HG03432 (cell line): ENCODE measurements around the gene MMUT.
"Not testable (repeated sequence)": the region's sequence is repeated elsewhere in the genome, so short reads cannot be mapped to it uniquely, and the experiment has no call there.

Source experiments
- ATAC-seq: cut with Tn5 transposase; IDR thresholded peaks from one replicate; pipeline ENCODE4 v1.9.1; 2021; ENCODE audit warnings: mild to moderate bottlenecking, moderate library complexity; ENCODE audit not compliant: unreplicated experiment

MMUT gene

GRCh38 chr6:49430187-49430586 lies 32.9 kb downstream of the MMUT start:
- no peak for ATAC-seq

- no peak for ATAC-seq
Observed at GRCh38 chr6:49423817-49424216, 39.2 kb downstream of the MMUT start.

GRCh38 chr6:49416195-49416594 lies 46.9 kb downstream of the MMUT start:
- no peak for ATAC-seq

- no peak for ATAC-seq
Observed at GRCh38 chr6:49415358-49415757, 47.7 kb downstream of the MMUT start.

GRCh38 chr6:49410564-49410963 lies 52.5 kb downstream of the MMUT start:
- no peak for ATAC-seq

- ATAC-seq: peak; percentile 92
Observed at GRCh38 chr6:49409951-49410542, 53.0 kb downstream of the MMUT start.

GRCh38 chr6:49406250-49406970 lies 56.6 kb downstream of the MMUT start:
- ATAC-seq: no peak

GRCh38 chr6:49401063-49401462 lies 62.0 kb downstream of the MMUT start:
- ATAC-seq: no peak

GRCh38 chr6:49386667-49387508 lies 76.2 kb downstream of the MMUT start:
- ATAC-seq: not testable (repeated sequence)

GRCh38 chr6:49384904-49385303 lies 78.1 kb downstream of the MMUT start:
- no peak for ATAC-seq
